IPS DF 19.7 (cell line): Measurements from ENCODE around the gene PACS1.

Source experiments
- DNase-seq: peaks from one replicate; pipeline ENCODE4 v3.0.0-alpha.2; 2013; ENCODE audit warnings: low read depth, low spot score

The PACS1 gene

GRCh38 chr11:66288671-66289547, 218.8 kb downstream of the PACS1 start, which contains the start of gene YIF1A:
TSS of gene YIF1A (minus strand) at chr11:66289143. CDS start at chr11:66288985, 158 bp downstream.
- peak; percentile 99 for DNase-seq

GRCh38 chr11:66289548-66290329, 219.7 kb downstream of the PACS1 start:
- no peak for DNase-seq

DNA sequence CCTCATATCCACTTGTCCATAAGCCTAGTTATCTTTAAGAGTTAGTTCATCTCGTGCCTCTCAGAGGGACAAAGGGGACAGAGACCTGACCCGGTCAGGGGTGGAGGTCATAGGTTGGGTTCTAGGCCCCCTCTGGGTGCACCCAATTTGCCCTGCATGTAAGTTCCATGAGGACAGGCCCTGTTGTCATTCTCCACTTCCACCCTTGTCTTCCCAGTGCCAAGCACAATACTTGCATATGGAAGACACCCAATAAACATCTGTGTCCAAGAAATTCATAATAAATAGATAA, 220.2 kb downstream of the PACS1 start:
- DNase-seq: no peak

DNA sequence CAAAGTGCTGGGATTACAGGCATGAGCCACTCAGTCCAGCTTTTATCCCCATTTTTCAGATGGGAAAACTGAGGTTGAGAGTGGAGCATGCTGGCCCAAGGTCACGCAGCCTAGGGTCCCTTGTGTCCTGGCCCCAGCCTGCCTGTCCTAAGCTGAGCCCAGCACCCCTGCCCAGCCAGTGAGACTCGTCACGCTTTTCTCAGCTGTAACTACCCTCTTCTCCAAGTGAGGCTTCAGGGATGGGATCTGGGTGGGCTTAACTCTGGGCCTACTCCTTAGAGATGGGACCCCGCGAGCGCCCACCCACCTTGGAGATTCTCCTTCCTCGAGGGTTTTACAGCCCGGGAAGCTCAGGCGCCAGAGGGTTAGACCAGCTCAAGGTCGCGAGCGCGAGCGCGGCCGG, 221.2 kb downstream of the PACS1 start:
- DNase-seq: no peak

- no peak for DNase-seq
Measured at GRCh38 chr11:66291706-66292542, 221.9 kb downstream of the PACS1 start, which contains the start of gene TMEM151A. TSS of gene TMEM151A (plus strand) at chr11:66291894. CDS start at chr11:66292014, 120 bp downstream.

DNA sequence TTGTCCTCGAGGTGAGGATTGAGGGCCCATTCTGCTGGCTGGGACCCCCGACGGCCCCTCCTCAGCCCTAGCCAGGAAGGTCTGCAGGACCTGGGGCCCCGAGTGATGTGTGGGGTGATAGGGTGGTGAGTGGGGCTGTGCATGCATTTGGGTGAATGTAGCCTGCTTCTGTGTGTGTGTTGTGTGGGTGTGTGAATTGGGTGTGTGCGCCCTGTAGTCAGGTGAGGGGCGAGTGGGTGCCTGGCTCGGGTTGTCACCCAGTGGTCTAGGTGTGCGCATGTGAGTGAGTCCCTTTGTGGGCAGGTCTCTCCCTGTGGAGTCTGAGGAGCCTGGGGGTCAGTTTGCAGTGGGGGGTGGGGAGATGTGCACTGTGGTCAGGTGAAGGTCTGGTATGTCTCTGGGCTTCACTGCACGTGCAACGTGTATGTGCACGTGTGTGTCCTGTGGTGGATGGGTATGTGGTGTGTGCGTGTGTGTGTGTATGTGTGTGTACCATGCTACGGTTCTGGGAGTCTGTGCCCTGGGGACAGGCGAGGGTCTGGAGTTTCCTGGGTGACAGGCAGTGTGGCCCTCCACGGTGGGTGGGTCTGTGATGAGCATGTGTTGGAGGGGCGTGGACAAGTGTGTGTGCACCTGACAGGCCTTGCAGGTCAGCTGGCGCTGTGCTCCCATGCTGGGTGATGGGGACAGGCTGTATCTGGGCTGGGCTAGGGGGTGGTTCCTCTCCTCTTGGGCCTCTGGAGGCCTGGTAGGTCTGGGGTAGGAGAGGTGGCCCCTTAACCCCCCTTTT, 222.7 kb downstream of the PACS1 start:
- no peak for DNase-seq

GRCh38 chr11:66293352-66293751, 223.3 kb downstream of the PACS1 start:
- no peak for DNase-seq

DNA sequence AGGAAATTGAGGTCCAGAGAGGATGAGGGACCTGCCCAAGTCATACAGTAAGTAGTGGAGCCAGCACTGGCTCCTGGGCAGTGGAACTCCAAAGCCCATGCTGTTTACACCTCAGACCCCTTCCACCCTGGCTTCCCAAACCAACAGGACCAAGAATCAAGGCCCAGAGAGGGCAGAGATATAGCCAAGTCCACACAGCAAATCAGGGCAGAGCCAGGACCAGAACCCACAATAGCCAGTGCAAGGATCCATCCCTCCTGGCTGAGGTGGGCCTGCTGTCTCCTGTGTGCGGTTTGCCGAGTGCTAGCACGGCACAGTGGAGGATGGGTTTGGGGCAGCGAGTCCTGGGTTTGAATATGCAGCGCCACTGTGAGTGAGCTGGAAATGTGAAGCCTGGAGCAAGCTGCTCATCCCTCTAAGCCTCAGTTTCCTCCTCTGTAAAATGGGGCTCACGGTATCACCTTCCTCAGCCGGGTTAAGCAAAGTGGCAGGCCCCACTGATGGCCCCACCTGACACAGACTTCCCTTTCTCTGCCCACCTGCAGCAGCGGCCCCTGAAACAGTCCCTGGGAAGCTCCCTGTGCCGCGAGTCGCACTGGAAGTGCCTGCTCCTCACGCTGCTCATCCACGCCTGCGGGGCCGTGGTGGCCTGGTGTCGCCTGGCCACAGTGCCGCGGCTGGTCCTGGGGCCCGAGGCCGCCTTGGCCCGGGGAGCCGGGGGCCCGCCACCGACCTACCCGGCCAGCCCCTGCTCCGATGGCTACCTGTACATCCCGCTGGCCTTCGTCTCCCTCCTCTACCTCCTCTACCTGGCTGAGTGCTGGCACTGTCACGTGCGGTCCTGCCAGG, 223.9 kb downstream of the PACS1 start:
- no peak for DNase-seq
